Neutrophil (primary cell): Measurements from ENCODE around the gene ATP11A.

Experiments
- H3K27ac ChIP-seq: fragments of 200-600 bp; sonication (generic); 2 replicates; pipeline ENCODE4 v1.5.1; 2016; ENCODE audit warnings: mild to moderate bottlenecking, moderate library complexity
- H3K27me3 ChIP-seq: fragments of 200-600 bp; sonication (generic); 2 replicates; pipeline ENCODE4 v1.6.0; 2016; ENCODE audit warnings: mild to moderate bottlenecking
- H3K36me3 ChIP-seq: fragments of 200-600 bp; sonication (generic); 2 replicates; pipeline ENCODE4 v1.5.1; 2017
- H3K4me1 ChIP-seq, 2 experiments: fragments of 200-600 bp in 1 of 2; sonication (generic) in 1 of 2; 1 replicate in 1 of 2; 2 replicates in 1 of 2; pipeline versions ENCODE4 v1.5.1 to v1.6.1; 2013 to 2016; ENCODE audit warnings: low read depth in 1 of 2, low read length in 1 of 2, mild to moderate bottlenecking in 1 of 2, moderate library complexity in 1 of 2; ENCODE audit not compliant: control insufficient read depth in 1 of 2, insufficient read depth in 1 of 2
- H3K4me3 ChIP-seq, 2 experiments: fragments of 200-600 bp in 1 of 2; sonication (generic) in 1 of 2; 1 replicate in 1 of 2; 2 replicates in 1 of 2; pipeline ENCODE4 v1.5.1; 2013 to 2016; ENCODE audit warnings: low read depth in 1 of 2, low read length in 1 of 2, mild to moderate bottlenecking in 1 of 2, moderate library complexity in 1 of 2
- H3K9me3 ChIP-seq: fragments of 200-600 bp; sonication (generic); 2 replicates; pipeline ENCODE4 v1.5.1; 2016
- CTCF ChIP-seq: fragments of 200-600 bp; sonication (generic); IDR thresholded peaks from 2 replicates; pipeline ENCODE4 v1.5.1; 2016; ENCODE audit warnings: antibody characterized with exemption

The ATP11A gene

GRCh38 chr13:112776354-112776753 lies 86.5 kb downstream of the ATP11A start:
- no peak overlapping the region for H3K27ac ChIP-seq

DNA sequence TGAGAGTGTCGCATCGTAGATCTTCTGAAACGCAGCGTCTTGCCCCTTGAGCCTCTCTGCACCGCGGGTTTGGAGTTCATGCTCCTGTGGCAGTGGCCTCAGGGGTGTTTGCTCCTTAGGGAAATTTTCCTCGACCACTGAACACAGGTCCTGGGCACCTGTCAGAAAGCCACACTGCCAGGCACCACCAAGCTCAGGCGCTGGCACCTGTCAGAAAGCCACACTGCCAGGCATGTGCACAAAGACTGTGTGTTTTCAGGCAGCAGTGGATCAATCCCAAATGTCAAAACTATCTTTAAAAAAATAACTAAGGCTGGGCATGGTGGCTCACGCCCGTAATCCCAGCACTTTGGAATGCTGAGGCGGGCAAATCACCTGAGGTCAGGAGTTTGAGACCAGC lies 87.1 kb downstream of the ATP11A start:
- Histone ChIP-seq H3K9me3 (no peaks in the 10 kb centered on the region), H3K27ac (no peak overlapping the region), H3K36me3 (peaks cover 10% of the 10 kb centered on the region), H3K4me3 (no peak overlapping the region), H3K4me1 (peaks cover 28 to 34% of the 10 kb centered on the region in 2 experiments), H3K27me3 (no peaks in the 10 kb centered on the region)
- no peak for TF ChIP-seq CTCF

More at GRCh38 chr13:112776354-112776753, 86.5 kb downstream of the ATP11A start:
- Histone ChIP-seq H3K4me1 (peaks cover 28 to 33% of the 10 kb centered on the region in 2 experiments), H3K9me3 (no peaks in the 10 kb centered on the region), H3K4me3 (no peak overlapping the region), H3K36me3 (peaks cover 10% of the 10 kb centered on the region), H3K27me3 (no peaks in the 10 kb centered on the region)
- TF ChIP-seq CTCF: no peak

DNA sequence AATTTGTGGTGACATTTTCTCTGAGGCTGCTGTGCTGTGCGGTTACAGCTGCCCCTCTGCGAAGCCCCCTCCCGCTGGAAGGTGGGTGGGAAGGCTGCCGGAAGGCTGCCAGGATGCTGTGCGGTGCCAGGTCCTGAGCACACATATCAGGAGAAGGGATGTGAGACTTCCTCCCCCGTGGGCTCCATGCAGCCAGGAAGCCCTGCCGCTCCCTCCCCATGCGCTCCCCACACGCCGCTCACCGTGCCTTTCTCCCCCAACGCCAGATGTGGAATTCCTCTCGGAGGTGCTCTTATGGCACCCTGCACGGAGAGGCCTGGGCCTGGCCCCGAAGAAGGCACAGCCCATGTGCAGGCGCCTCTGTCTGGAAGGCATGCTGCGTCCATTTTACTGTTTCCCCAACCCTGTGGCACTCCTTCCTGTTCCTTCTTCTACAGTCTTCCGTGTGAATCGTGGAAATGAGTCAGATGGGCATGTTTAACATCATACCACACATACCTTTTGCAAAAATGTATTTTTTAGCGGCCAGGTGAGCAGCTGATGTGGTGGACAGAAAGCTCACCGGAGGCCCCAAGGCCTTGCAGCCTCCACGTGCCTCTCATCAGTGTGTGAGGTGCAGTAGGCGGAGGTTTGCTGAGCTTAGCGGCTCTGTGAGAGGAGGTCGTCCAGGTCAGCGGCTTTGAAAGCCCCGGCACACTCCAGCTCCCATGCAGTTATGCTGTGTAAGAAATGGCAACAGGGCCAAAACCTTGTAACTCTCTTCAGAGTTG lies 88.0 kb downstream of the ATP11A start:
- Histone ChIP-seq H3K4me3 (no peak overlapping the region), H3K27me3 (no peaks in the 10 kb centered on the region), H3K27ac (no peak overlapping the region), H3K4me1 (peaks cover 35 to 43% of the 10 kb centered on the region in 2 experiments), H3K9me3 (no peaks in the 10 kb centered on the region), H3K36me3 (peaks cover 10% of the 10 kb centered on the region)
- no peak for TF ChIP-seq CTCF

DNA sequence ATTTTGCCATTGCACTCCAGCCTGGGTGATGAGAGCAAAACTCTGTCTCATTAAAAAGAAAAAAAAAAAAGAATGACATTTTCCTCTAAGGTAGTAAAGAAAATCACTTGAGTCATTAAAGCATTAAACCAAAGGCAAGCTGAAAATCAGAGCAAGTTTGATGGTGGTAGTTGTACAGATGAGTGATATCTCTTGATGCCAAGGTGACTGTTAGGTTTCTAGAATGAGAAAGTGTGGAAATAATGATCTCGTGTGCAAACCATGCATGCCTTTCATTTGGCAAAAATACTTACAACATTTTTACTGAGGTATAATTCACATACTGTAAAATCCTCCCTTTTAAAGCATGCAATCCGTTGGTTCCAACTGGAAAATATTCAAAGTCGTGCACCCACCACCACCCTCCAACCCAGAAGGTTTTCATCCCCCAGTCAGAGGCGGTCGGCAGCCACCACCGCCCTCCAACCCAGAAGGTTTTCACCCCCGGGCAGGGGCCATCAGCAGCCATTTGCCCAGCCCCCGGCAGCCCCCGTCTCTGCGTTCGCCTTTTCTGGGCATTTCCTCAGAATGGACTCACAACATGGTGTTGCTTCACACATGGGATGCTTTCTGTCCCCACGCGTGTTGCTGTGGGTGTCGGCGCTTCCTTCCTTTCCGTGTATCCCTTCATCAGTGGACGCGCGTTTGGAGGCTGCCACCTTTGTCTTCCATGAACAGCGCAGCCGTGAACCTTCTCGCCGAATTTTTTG lies 90.2 kb downstream of the ATP11A start:
- H3K4me1 ChIP-seq: peaks cover 30 to 39% of the 10 kb centered on the region in 2 experiments
- peaks cover 7% of the 10 kb centered on the region for H3K36me3 ChIP-seq
- H3K4me3 ChIP-seq: no peak overlapping the region
- no peaks in the 10 kb centered on the region for H3K27me3 ChIP-seq
- H3K9me3 ChIP-seq: no peaks in the 10 kb centered on the region
- H3K27ac ChIP-seq: no peak overlapping the region
- TF ChIP-seq CTCF: no peak

DNA sequence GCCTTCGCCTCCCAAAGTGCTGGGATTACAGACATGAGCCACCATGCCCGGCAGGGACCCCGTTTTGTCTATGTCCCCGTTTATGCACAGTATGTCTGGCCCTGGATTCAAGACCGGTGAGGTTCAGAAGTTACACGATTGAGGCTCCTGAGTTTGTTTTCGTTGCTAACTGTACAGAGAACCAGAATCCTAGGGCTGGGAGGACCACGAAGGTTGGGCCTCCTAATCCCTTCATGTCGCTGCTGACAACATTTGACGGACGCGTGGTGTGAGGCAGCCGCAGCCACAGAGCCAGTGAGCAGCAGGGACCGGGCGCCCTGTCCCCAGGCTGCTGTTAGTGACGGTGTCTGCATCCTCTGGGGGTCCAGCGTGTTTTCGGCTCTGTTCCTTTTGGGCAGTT lies 91.4 kb downstream of the ATP11A start:
- Histone ChIP-seq H3K4me1 (peaks cover 30 to 36% of the 10 kb centered on the region in 2 experiments), H3K27me3 (no peaks in the 10 kb centered on the region), H3K27ac (no peak overlapping the region), H3K4me3 (no peak overlapping the region), H3K36me3 (peaks cover 13% of the 10 kb centered on the region), H3K9me3 (no peaks in the 10 kb centered on the region)
- TF ChIP-seq CTCF: no peak
